ENCODE measurements around the gene ZFP36. TPM values are rescaled to one million over a fixed set of nuclear protein-coding genes. Genes with fewer than 3 reads are reported as not detected.

Gene ZFP36
- total RNA-seq, 1 experiment from 2014 or later: 17.3 TPM

DNA sequence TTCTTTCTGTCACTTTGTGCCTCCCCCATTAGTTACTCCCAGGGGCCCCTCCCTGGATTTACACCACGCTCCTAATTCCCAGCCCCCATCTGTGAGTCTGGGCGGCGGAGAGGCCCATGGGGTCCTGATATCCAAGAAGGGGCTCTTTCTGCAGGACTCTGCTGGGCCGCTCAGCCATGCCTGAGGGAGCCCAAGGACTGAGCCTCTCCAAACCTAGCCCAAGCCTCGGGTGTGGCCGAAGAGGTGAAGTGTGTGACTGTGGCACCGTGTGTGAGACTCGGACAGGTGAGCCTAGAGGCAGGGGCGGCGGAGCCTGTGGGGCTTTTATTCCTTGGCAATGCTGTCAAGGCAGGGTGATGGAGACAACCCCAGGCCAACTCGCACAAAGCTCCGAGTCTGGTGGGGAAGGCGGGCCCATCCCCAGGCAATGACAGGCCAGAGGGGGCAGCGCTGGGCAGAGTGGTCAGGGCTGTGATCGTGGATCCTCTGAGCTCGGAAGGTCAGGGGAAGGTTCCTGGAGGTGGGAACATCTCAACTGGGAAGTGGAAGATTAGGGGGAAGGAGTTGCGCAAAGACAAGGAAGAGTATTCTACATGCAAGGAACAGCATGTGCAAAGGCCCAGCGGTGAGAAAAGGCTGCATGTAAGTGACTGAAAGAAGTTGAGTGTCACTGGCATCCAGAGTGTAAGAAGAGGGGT, 7.4 kb downstream of the ZFP36 start:
- Mint-ChIP-seq H3K9me3 (no peaks in the 10 kb centered on the region), H3K4me1 (peaks cover 34% of the 10 kb centered on the region), H3K4me3 (peak overlapping the region; percentile 99), H3K27ac (peak overlapping the region; percentile 92), H3K27me3 (ENCODE audit: low read depth) (no peaks in the 10 kb centered on the region), H3K36me3 (peaks cover 13% of the 10 kb centered on the region)
- no peak for ATAC-seq
- ChIA-PET POLR2A (interaction anchor here (0.5 to 2.2 kb wide), 7 partner anchors 10 to 31 kb away, joined by 3 to 17 read pairs (median 3); partner anchors contain the start of genes MED29, PAF1, RPS16 and SUPT5H), CTCF (interaction anchor here (0.6 to 2.2 kb wide), 17 partner anchors 9 to 215 kb away, joined by 3 to 12 read pairs (median 4); partner anchors contain the start of genes MED29, PAF1, RPS16 and SAMD4B)
- TF ChIP-seq ZBTB21 (CRISPR knock-in tag; IDR thresholded peaks at IDR 0.05; ENCODE audit: borderline replicate concordance): no peak
- 0 out of 2 replicates have a peak, but pooled peaks have one; percentile 11 for TF ChIP-seq GTF2I (CRISPR knock-in tag; conservative IDR thresholded peaks at IDR 0.05)
- TF ChIP-seq, protein P1, sequence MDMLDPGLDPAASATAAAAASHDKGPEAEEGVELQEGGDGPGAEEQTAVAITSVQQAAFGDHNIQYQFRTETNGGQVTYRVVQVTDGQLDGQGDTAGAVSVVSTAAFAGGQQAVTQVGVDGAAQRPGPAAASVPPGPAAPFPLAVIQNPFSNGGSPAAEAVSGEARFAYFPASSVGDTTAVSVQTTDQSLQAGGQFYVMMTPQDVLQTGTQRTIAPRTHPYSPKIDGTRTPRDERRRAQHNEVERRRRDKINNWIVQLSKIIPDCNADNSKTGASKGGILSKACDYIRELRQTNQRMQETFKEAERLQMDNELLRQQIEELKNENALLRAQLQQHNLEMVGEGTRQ (CRISPR knock-in tag; IDR thresholded peaks at IDR 0.05): no peak
- no peak for TF ChIP-seq ZNF263 (CRISPR knock-in tag; IDR thresholded peaks at IDR 0.05; ENCODE audit: low read depth)
- TF ChIP-seq, protein P2, sequence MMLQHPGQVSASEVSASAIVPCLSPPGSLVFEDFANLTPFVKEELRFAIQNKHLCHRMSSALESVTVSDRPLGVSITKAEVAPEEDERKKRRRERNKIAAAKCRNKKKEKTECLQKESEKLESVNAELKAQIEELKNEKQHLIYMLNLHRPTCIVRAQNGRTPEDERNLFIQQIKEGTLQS (CRISPR knock-in tag; conservative IDR thresholded peaks at IDR 0.05): no peak
- TF ChIP-seq ZNF423 (CRISPR knock-in tag; IDR thresholded peaks at IDR 0.05): no peak
- TF ChIP-seq, protein P3, sequence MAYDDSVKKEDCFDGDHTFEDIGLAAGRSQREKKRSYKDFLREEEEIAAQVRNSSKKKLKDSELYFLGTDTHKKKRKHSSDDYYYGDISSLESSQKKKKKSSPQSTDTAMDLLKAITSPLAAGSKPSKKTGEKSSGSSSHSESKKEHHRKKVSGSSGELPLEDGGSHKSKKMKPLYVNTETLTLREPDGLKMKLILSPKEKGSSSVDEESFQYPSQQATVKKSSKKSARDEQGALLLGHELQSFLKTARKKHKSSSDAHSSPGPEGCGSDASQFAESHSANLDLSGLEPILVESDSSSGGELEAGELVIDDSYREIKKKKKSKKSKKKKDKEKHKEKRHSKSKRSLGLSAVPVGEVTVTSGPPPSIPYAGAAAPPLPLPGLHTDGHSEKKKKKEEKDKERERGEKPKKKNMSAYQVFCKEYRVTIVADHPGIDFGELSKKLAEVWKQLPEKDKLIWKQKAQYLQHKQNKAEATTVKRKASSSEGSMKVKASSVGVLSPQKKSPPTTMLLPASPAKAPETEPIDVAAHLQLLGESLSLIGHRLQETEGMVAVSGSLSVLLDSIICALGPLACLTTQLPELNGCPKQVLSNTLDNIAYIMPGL (CRISPR knock-in tag; IDR thresholded peaks at IDR 0.05): 0 out of 2 replicates have a peak, but pooled peaks have one; percentile 15
- 0 out of 2 replicates have a peak, but pooled peaks have one; percentile 20 for TF ChIP-seq FOXK1 (CRISPR knock-in tag; IDR thresholded peaks at IDR 0.05)
- TF ChIP-seq, protein P4, sequence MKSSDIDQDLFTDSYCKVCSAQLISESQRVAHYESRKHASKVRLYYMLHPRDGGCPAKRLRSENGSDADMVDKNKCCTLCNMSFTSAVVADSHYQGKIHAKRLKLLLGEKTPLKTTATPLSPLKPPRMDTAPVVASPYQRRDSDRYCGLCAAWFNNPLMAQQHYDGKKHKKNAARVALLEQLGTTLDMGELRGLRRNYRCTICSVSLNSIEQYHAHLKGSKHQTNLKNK (CRISPR knock-in tag; IDR thresholded peaks at IDR 0.05): no peak
- no peak for TF ChIP-seq TEAD4 (CRISPR knock-in tag; IDR thresholded peaks at IDR 0.05)
- TF ChIP-seq, protein P5, sequence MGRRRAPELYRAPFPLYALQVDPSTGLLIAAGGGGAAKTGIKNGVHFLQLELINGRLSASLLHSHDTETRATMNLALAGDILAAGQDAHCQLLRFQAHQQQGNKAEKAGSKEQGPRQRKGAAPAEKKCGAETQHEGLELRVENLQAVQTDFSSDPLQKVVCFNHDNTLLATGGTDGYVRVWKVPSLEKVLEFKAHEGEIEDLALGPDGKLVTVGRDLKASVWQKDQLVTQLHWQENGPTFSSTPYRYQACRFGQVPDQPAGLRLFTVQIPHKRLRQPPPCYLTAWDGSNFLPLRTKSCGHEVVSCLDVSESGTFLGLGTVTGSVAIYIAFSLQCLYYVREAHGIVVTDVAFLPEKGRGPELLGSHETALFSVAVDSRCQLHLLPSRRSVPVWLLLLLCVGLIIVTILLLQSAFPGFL (CRISPR knock-in tag; IDR thresholded peaks at IDR 0.05; ENCODE audit: borderline replicate concordance): no peak
- 0 out of 2 replicates have a peak, but pooled peaks have one; percentile 44 for TF ChIP-seq ETV6 (CRISPR knock-in tag; IDR thresholded peaks at IDR 0.05)
- TF ChIP-seq GABPB1 (CRISPR knock-in tag; IDR thresholded peaks at IDR 0.05): no peak
- no peak for DNase-seq (ENCODE audit: low spot score)

DNA sequence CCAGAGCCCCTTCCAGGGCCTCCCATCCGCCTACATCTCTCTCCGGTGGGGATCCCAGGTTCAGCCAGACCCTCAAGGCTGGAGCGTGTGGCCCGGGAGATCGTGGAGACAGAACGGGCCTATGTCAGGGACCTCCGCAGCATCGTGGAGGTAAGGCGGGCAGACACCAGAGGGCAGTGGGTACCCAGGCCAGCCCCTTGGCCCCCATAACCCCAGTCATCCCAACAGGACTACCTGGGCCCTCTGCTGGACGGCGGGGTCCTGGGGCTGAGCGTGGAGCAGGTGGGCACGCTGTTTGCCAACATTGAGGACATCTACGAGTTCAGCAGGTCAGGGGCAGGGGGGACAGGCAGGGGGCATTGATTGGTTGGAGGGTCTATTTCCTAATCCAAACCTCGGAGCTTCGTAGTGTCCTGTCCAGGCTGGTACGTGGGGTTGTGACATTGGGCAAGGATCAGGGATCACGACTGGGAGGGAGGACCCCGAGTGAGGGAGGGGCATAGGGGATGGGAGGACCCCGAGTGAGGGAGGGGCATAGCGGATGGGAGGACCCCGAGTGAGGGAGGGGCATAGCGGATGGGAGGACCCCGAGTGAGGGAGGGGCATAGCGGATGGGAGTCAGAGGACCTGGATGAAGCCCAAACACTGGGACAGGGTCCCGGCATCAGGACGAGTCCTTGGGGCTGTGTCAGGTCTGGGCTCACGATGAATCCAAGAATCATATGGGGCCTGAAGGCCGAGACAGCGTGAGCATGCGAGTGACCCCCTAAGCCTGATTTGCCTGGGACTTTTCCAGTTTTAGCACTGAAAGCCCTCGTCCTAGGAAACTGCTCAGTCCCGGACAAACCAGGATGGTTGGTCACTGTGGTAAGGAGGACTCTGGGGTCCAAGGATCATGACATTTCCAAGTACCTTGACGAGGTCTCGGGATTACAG, 8.7 kb downstream of the ZFP36 start:
- Mint-ChIP-seq H3K36me3 (peaks cover 15% of the 10 kb centered on the region), H3K4me3 (peak overlapping the region; percentile 56), H3K27ac (peak overlapping the region; percentile 33), H3K4me1 (peaks cover 32% of the 10 kb centered on the region), H3K27me3 (ENCODE audit: low read depth) (no peaks in the 10 kb centered on the region), H3K9me3 (no peaks in the 10 kb centered on the region)
- TF ChIP-seq, protein P2 (CRISPR knock-in tag; conservative IDR thresholded peaks at IDR 0.05): no peak
- TF ChIP-seq GTF2I (CRISPR knock-in tag; conservative IDR thresholded peaks at IDR 0.05) (no peak), MYBL2 (CRISPR knock-in tag; IDR thresholded peaks at IDR 0.05) (no peak)
- ChIA-PET CTCF (interaction anchor here (1.1 to 2.2 kb wide), 6 partner anchors 12 to 216 kb away, joined by 4 to 12 read pairs (median 8); partner anchors contain the start of genes MED29, PAF1 and RPS16), POLR2A (interaction anchor here (0.7 to 2.2 kb wide), 4 partner anchors 11 to 20 kb away, joined by 4 to 17 read pairs (median 10); partner anchors contain the start of gene RPS16)
- ATAC-seq: peak; percentile 8
- peak; percentile 72 for DNase-seq (ENCODE audit: low spot score)
